GM21528 (cell line): ENCODE results near the gene PPP5C.
"Not testable (repeated sequence)": the region's sequence is repeated elsewhere in the genome, so short reads cannot be mapped to it uniquely, and the experiment has no call there.

Experiments used
- ATAC-seq: cut with Tn5 transposase; IDR thresholded peaks from one replicate; pipeline ENCODE4 v1.9.1; 2021; ENCODE audit warnings: mild to moderate bottlenecking, moderate library complexity; ENCODE audit not compliant: unreplicated experiment, low FRiP score

The PPP5C gene

GRCh38 chr19:46404753-46405468 lies 58.0 kb downstream of the PPP5C start:
- ATAC-seq = no peak

GRCh38 chr19:46406976-46407375 lies 60.1 kb downstream of the PPP5C start:
- no peak for ATAC-seq

- ATAC-seq = no peak
Measured at GRCh38 chr19:46407856-46408663, 61.2 kb downstream of the PPP5C start.

GRCh38 chr19:46408664-46409039 lies 61.8 kb downstream of the PPP5C start:
- ATAC-seq = no peak

GRCh38 chr19:46409191-46409590 lies 62.3 kb downstream of the PPP5C start:
- ATAC-seq = no peak

- no peak for ATAC-seq
Measured at GRCh38 chr19:46410205-46411087, 63.6 kb downstream of the PPP5C start.

GRCh38 chr19:46411088-46411924 lies 64.4 kb downstream of the PPP5C start:
- ATAC-seq = no peak

- ATAC-seq = no peak
Measured at GRCh38 chr19:46411925-46412649, 65.2 kb downstream of the PPP5C start.

- ATAC-seq = no peak
Measured at GRCh38 chr19:46412650-46413261, 65.9 kb downstream of the PPP5C start.

- ATAC-seq = no peak
Measured at GRCh38 chr19:46413262-46414031, 66.6 kb downstream of the PPP5C start, which contains the start of gene CCDC8. TSS of gene CCDC8 (minus strand) at chr19:46413564. CDS start at chr19:46412810, 754 bp downstream.

GRCh38 chr19:46414899-46415298 lies 68.0 kb downstream of the PPP5C start:
- not testable (repeated sequence) for ATAC-seq

GRCh38 chr19:46415804-46416709 lies 69.2 kb downstream of the PPP5C start:
- not testable (repeated sequence) for ATAC-seq

GRCh38 chr19:46420056-46420455 lies 73.2 kb downstream of the PPP5C start:
- no peak for ATAC-seq

GRCh38 chr19:46422344-46422743 lies 75.5 kb downstream of the PPP5C start:
- no peak for ATAC-seq

- no peak for ATAC-seq
Measured at GRCh38 chr19:46423188-46423587, 76.3 kb downstream of the PPP5C start.

GRCh38 chr19:46426035-46426505 lies 79.2 kb downstream of the PPP5C start:
- no peak for ATAC-seq
